ENCODE data around the gene SPRED2.
A peak's percentile ranks its signal among the peaks of the same experiment; 100 is the strongest.

SPRED2 gene

GRCh38 chr2:65277118-65277517 lies 155.3 kb downstream of the SPRED2 start:
- no peak for DNase-seq (ENCODE audit: low read depth)

- no peak for DNase-seq (ENCODE audit: low read depth)
These were observed 155.8 kb downstream of the SPRED2 start for GRCh38 chr2:65276609-65277008.

- no peak for DNase-seq (ENCODE audit: low read depth)
These were observed 157.1 kb downstream of the SPRED2 start for GRCh38 chr2:65275141-65275915.

GRCh38 chr2:65273344-65273743 lies 159.1 kb downstream of the SPRED2 start:
- no peak for DNase-seq (ENCODE audit: low read depth)

- DNase-seq (ENCODE audit: low read depth): no peak
These were observed 163.4 kb downstream of the SPRED2 start for GRCh38 chr2:65268957-65269356.

- DNase-seq (ENCODE audit: low read depth): no peak
These were observed 165.4 kb downstream of the SPRED2 start for GRCh38 chr2:65267008-65267407.

- no peak for DNase-seq (ENCODE audit: low read depth)
These were observed 166.7 kb downstream of the SPRED2 start for GRCh38 chr2:65265671-65266045.

GRCh38 chr2:65264821-65265670 lies 167.4 kb downstream of the SPRED2 start:
- DNase-seq (ENCODE audit: low read depth): peak; percentile 14

- no peak for DNase-seq (ENCODE audit: low read depth)
These were observed 168.4 kb downstream of the SPRED2 start for GRCh38 chr2:65263986-65264385.

GRCh38 chr2:65263262-65263661 lies 169.1 kb downstream of the SPRED2 start:
- DNase-seq (ENCODE audit: low read depth): no peak

GRCh38 chr2:65261676-65262075 lies 170.7 kb downstream of the SPRED2 start:
- no peak for DNase-seq (ENCODE audit: low read depth)
